OCI-LY7 (cell line): Measurements from ENCODE around the gene HSBP1. TPM values are rescaled to one million over a fixed set of nuclear protein-coding genes. Genes with fewer than 3 reads are reported as not detected.

ENCODE experiments used
- Bru-seq: library from RNA; stranded (reverse); fragments of 400-500 nt; gene quantifications from one replicate; lab custom pipeline; 2021; lab: Mats Ljungman, UMichigan
- BruChase-seq, 2 experiments: library from RNA; stranded (reverse); fragments of 400-500 nt; gene quantifications; one replicate each; lab custom pipeline; 2021; lab: Mats Ljungman, UMichigan
- BruUV-seq: library from RNA; stranded (reverse); fragments of 400-500 nt; replicated peaks from 2 replicates; lab custom pipeline; 2021; lab: Mats Ljungman, UMichigan
- CTCF ChIA-PET: fragments of 300-600 bp; sonication (Branson Sonifier 250); formaldehyde crosslinking; loops from one replicate; lab custom pipeline; 2022; ENCODE audit warnings: antibody characterized with exemption; ENCODE audit not compliant: unreplicated experiment; lab: Charles Lee
- POLR2A ChIA-PET: fragments of 300-600 bp; sonication (Branson Sonifier 250); formaldehyde crosslinking; loops from one replicate; lab custom pipeline; 2022; ENCODE audit warnings: antibody characterized with exemption; lab: Charles Lee
- DNase-seq: peaks from one replicate; pipeline ENCODE4 v3.0.0-alpha.2; 2015; ENCODE audit warnings: low spot score
- H2AFZ ChIP-seq: fragments of 200-600 bp; sonication (generic), shearing (Covaris generic); 2 replicates; pipeline ENCODE4 v1.6.1; 2014; ENCODE audit warnings: mild to moderate bottlenecking, antibody characterized with exemption, low read length, moderate library complexity
- H3K27ac ChIP-seq: fragments of 200-600 bp; sonication (generic); 2 replicates; pipeline ENCODE4 v1.5.1; 2014; ENCODE audit warnings: mixed run types, low read depth, mild to moderate bottlenecking, moderate library complexity, low read length, inconsistent platforms; ENCODE audit not compliant: poor library complexity, severe bottlenecking
- H3K36me3 ChIP-seq: fragments of 200-600 bp; sonication (generic); 2 replicates; pipeline ENCODE4 v1.6.1; 2014; ENCODE audit warnings: mild to moderate bottlenecking, antibody characterized with exemption, low read length, moderate library complexity, mixed read lengths; ENCODE audit not compliant: insufficient read depth
- H3K4me1 ChIP-seq: fragments of 200-600 bp; sonication (generic); 2 replicates; pipeline ENCODE4 v1.5.1; 2014; ENCODE audit warnings: mild to moderate bottlenecking, low read length; ENCODE audit not compliant: insufficient read depth, poor library complexity, severe bottlenecking
- H3K4me2 ChIP-seq: fragments of 200-600 bp; sonication (generic); 2 replicates; pipeline ENCODE4 v1.6.1; 2014; ENCODE audit warnings: mild to moderate bottlenecking, low read length
- H3K4me3 ChIP-seq: fragments of 200-600 bp; sonication (generic); 2 replicates; pipeline ENCODE4 v1.5.1; 2014; ENCODE audit warnings: mild to moderate bottlenecking, low read depth, low read length; ENCODE audit not compliant: poor library complexity, severe bottlenecking
- H3K79me2 ChIP-seq: fragments of 200-600 bp; sonication (generic); 2 replicates; pipeline ENCODE4 v1.6.1; 2016; ENCODE audit warnings: low read depth, mild to moderate bottlenecking, low read length, moderate library complexity, mixed read lengths; ENCODE audit not compliant: insufficient read depth
- H3K9me2 ChIP-seq: fragments of 200-600 bp; sonication (generic); 2 replicates; pipeline ENCODE4 v1.6.1; 2016; ENCODE audit warnings: mild to moderate bottlenecking, low read length, mixed read lengths; ENCODE audit not compliant: insufficient read depth
- H3K9me3 ChIP-seq: fragments of 200-600 bp; sonication (generic); 2 replicates; pipeline ENCODE4 v1.6.1; 2014; ENCODE audit warnings: mild to moderate bottlenecking, mixed run types, low read length, mixed read lengths
- H4K20me1 ChIP-seq: fragments of 200-600 bp; sonication (generic); 2 replicates; pipeline ENCODE4 v1.6.1; 2014; ENCODE audit warnings: mild to moderate bottlenecking, antibody characterized with exemption, low read length, moderate library complexity, mixed read lengths; ENCODE audit not compliant: insufficient read depth
- CTCF ChIP-seq: fragments of 200-600 bp; sonication (generic); conservative IDR thresholded peaks from 2 replicates; pipeline ENCODE4 v1.5.1; 2014; ENCODE audit warnings: mild to moderate bottlenecking, antibody characterized with exemption, low read length, moderate library complexity, mixed read lengths
- EZH2phosphoT487 ChIP-seq: fragments of 200-600 bp; sonication (generic); IDR thresholded peaks from 2 replicates; pipeline ENCODE4 v1.6.1; 2018; ENCODE audit warnings: low read depth, borderline replicate concordance, mild to moderate bottlenecking, mixed run types, antibody characterized with exemption, low read length, moderate library complexity, mixed read lengths
- intact Hi-C: fragments of 100-400 bp; cut with micrococcal nuclease; formaldehyde crosslinking; loops from one replicate; pipeline ENCODE4 v1.10.0; 2022; ENCODE audit not compliant: unreplicated experiment
- long read RNA-seq: library from polyadenylated mRNA; stranded (forward); transcript quantifications from one replicate; pipeline ENCODE4 v2.0.0, GENCODE V29; 2022
- total RNA-seq, 2 experiments: library from RNA; depleted of rRNA in 1 of 2; stranded (reverse); fragments of >200 nt in 1 of 2; shearing (Covaris generic) in 1 of 2; gene quantifications; 2 replicates each; pipeline ENCODE4 v1.2.3, GENCODE V29; 2014 to 2022

Gene HSBP1
- 131 and 150 TPM in 2 replicates for total RNA-seq (2014; rRNA removed; shearing (Covaris generic))
- 104 and 105 TPM in 2 replicates for total RNA-seq (2022)
- percentile 71 among the genes with signal in this experiment for Bru-seq, nascent RNA
- percentile 93 among the genes with signal in this experiment for BruChase-seq, experiment 1, labeled RNA remaining after a 6-hour chase
- percentile 84 among the genes with signal in this experiment for BruChase-seq, experiment 2, labeled RNA remaining after a 2-hour chase
- long read RNA-seq, full-length matches to known transcripts: 345 of 380 reads
- long read RNA-seq, partial matches to known transcripts: 18 of 380 reads
- long read RNA-seq, other reads (novel, unspliced or antisense): 17 of 380 reads

GRCh38 chr16:83807710-83808572, at the start of gene HSBP1:
TSS of gene HSBP1 (plus strand) at chr16:83807978. CDS start at chr16:83808077, 99 bp downstream.
- CTCF ChIA-PET: interaction anchor here (0.6 kb wide), 2 partner anchors 459 to 711 kb away, joined by 3 read pairs; no protein-coding TSS in a partner anchor
- peak within 1 kb of the TSS; percentile 94 for H3K4me2 ChIP-seq

GRCh38 chr16:83762141-83762991, 45.4 kb upstream of the HSBP1 start:
- Histone ChIP-seq H3K27ac (no peak overlapping the region), H3K4me2 (no peak overlapping the region), H2AFZ (no peak overlapping the region), H3K79me2 (no peaks in the 10 kb centered on the region), H3K4me1 (no peaks in the 10 kb centered on the region), H3K4me3 (no peak overlapping the region), H3K9me2 (no peaks in the 10 kb centered on the region), H3K36me3 (no peaks in the 10 kb centered on the region), H3K9me3 (no peaks in the 10 kb centered on the region), H4K20me1 (no peaks in the 10 kb centered on the region)
- ChIA-PET CTCF (no interaction called here), POLR2A (no interaction called here)
- no peak for TF ChIP-seq CTCF
- TF ChIP-seq EZH2phosphoT487: no peak
- intact Hi-C loops: no loop called here
- DNase-seq: no peak
- BruUV-seq: no TSS peak

More at GRCh38 chr16:83807710-83808572, at the start of gene HSBP1:
- Histone ChIP-seq H3K27ac (peak within 1 kb of the TSS; percentile 14), H4K20me1 (peaks cover 7% of the 10 kb centered on the region; the same call in 1 of the 2 replicates), H3K4me3 (peak within 1 kb of the TSS; percentile 95), H3K4me1 (peaks cover 22% of the 10 kb centered on the region), H3K36me3 (peaks cover 35% of the 10 kb centered on the region), H3K9me3 (no peaks in the 10 kb centered on the region), H3K9me2 (no peaks in the 10 kb centered on the region), H2AFZ (peak within 1 kb of the TSS; percentile 88), H3K79me2 (peaks cover 22% of the 10 kb centered on the region)
- TF ChIP-seq EZH2phosphoT487: no peak
- no peak for TF ChIP-seq CTCF
- POLR2A ChIA-PET: interaction anchor here (0.7 to 1.2 kb wide), 3 partner anchors 10 to 21 kb away, joined by 3 read pairs; no protein-coding TSS in a partner anchor
- DNase-seq: peak; percentile 96
- BruUV-seq: no TSS peak
- intact Hi-C loops: loop anchor here (5.0 to 10.0 kb wide), 2 partner anchors 89 to 207 kb away; partner anchors contain the start of gene MLYCD
